GM10266 (cell line): ENCODE data around the gene ADPRHL1.

ENCODE experiments used
- DNase-seq: peaks from one replicate; pipeline ENCODE4 v3.0.0; 2012; ENCODE audit errors: extremely low spot score
- CTCF ChIP-seq: IDR thresholded peaks from 2 replicates; pipeline ENCODE4 v1.5.1; 2012; ENCODE audit warnings: mild to moderate bottlenecking, low read depth; ENCODE audit not compliant: control insufficient read depth, insufficient read depth; ENCODE audit errors: missing control alignments

Gene ADPRHL1

DNA sequence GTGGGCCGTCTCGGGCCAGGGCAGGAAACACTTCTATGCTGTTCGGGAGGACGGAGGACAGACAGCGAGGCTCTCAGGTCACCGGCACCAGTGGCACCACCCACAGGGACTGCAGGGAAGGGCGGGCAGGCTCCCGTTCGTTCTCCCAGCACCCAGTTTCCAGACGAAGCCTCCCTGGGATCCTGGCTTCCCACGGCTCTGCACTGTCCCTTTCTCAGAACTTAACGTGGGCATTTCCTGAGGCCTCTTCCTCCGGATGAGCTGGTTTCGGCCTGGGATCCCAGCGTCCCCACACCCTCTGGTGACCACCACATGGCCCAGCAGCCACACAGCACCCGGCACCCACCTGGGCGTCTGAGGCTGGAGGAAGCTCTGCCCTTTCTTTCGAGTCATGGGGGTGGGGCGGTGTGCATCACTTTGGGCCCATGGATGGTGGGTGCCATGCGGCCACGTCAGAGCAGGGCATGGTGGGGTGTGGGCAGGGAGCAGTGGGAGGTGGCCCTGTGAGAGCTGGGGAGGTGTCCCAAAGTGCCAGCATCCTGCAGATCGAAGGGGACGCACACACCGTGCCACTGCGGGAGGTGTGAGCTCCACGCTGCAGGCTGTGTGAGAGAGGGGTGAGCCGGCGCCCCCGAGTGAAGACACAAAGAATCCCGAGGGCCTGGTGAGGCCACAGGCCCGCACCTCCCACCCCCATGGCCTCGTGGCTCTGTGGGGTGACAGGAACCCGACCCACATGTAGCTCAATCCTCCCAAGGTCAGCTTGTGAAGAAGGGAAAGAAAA is 50.6 kb downstream of the ADPRHL1 start:
- DNase-seq, result no peak
- TF ChIP-seq CTCF, result no peak

DNA sequence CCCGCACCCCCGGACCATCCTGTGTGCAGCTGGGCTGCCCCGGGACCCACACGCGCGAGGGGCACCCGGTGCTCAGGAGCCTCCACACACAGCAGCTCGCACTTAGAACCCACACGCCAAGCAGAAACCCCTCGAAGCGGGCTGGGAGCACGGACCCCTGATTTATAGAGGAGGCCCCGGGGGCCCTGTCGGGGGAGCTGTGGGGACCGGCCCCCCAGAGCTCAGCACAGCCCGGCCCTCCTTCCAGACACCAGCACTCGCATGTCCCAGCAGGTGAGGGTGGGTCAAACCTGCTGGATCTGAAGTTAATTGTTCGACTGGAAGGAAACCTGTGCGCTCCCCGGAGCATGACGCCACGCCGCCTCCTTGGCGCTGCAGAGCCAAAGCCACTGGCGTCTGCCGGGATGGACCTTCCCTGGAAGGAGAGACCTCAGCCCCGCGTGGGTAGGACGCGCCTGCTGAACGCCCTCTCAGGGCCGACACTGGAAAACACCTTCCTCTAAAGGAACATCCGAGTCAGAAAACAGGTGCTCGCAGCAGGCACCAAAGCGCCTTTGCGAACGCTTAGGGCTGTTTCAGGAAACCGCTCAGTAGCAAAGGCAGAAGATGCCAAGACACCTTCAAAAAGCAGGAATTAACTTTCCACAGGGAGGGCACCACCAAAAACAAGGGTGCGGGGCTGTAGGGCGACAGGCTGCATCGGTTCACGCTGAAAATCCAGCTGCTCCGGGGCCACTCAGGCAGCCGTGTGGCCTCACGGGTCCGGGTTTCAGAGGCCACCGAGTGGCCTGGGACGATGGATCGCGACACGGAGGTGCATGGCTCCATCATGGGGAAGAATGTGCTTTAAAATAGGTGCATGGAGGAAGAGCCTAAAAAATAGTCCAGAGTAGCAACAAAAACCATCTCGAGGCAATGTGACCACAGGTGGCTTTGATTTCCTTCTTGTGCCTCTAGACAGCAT is 51.6 kb downstream of the ADPRHL1 start:
- TF ChIP-seq CTCF, result no peak
- DNase-seq, result no peak

DNA sequence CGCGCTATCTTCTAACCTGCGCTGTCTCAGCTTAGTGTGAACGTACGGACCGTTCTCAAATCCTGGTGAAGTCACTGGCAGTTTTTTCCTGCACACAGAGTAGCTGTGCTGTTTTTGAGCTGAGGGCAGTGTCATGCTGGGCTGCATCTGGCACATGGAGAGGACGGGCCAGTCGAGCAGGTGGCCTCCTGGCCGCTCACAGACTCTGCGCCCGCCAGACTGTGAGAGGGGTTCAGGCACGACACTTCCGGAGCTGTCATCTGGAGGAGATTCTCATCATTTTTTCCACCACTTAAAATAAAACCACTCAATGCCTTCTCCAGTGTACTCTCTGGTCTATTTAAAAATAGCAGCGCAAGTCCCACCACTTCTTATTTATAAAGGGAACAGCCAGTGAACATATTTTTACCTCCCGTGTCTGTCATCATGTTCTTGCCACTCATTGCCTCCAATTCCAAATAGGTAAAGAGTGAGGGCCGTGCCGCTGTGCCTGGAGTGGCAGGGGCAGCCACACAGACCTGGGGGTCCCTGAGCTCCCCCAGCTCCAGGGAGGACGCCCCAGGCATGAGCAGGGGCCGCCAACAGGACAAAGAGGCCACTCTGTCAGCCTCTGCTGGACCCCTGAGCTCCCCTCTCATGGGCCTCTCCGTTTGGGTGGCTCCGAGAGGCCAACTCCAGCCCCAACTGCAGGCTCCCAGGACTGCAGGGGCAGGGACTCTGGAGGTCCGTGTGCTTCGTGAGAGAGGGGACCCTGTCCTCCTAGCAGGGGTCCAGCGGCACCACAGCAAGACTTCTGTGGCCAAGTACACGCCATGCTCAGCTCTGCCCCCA is 52.5 kb downstream of the ADPRHL1 start:
- no peak for TF ChIP-seq CTCF
- no peak for DNase-seq

DNA sequence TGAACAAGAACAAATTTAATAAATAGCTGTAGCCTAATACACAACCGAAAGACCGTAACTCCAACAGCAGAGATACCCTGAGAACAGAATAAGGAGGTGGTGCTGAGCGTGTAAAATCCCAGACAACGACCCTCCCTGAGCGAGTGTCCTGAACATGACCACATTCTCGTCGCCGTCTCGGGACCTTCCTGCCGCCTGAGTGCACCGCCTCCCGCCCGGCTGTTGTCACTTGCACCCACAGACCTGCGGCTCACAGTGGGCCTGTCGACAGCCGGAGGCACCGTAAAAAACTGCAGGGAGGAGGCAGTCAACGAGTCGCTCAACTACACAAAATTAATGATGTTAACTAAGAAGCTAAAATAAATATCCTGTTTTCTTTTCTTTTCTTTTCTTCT is 53.5 kb downstream of the ADPRHL1 start:
- DNase-seq, result no peak
- TF ChIP-seq CTCF, result no peak

GRCh38 chr13:113398963-113399754 is 54.1 kb downstream of the ADPRHL1 start:
- DNase-seq, result no peak
- no peak for TF ChIP-seq CTCF

DNA sequence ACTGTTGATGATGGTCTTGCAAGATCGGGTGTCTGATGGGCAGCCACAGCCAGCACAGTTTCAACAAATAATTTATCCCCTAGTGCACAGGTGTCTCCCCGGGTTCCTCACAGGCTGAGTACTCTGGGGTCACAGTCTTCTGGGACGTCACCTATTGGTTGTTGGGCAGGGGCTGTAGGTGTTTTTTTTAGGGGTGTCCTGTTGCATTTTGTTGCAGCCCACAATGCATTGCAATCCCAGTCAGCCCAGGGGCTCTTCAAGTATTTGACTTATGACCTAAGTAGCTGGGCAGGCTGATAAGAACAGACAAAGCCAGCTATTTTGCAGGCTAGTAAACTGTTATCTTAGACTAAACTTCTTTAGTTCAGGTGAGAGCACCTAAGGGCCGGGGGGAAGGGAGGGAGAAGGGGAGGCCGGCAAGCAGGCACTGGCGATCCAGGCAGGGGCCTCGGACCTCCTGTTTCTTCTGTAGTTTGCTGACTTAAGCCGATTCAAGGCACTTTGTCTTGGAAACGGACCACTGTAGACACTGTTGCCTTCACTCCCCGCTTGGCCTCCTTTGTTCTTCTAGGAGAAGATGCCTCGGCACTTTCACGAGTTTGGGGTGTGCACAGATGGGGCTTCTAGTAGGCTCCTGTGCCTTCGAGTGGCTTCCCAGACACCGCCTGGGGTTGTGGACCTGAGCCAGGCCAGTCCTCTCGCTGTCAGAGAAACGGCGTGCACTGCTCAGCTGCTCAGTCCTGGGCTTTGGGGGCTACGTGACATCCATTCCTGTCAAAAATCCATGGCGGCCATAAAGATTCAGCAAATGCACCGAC is 55.5 kb downstream of the ADPRHL1 start:
- TF ChIP-seq CTCF, result no peak

More for the DNA sequence above, 55.5 kb downstream of the ADPRHL1 start:
- DNase-seq, result no peak
